ENCODE results near the gene TOR3A.

DNA sequence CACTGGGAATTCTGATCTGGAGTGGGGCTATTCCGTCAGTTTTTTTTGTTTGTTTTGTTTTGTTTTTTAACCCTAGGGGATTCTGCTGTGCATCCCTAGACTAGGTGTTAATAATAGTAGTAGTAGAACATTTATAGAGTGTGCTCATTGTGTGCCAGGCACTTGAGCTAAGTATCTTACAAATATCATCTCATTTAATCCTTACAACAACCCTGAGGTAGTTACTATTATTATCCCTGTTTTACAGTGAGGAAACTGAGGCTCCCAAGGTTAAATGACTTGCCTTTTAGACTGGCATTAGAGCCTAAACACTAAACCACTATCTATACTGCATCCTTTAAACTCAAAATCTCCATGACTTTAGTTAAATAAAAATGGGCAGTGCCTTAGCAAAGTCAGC is 22.1 kb downstream of the TOR3A start:
- TF ChIP-seq SP1 (IDR thresholded peaks at IDR 0.05; ENCODE audit: low read depth, low read length) (no peak), SMC3 (IDR thresholded peaks at IDR 0.05; ENCODE audit: borderline replicate concordance, low read length) (no peak)
